Stomach (tissue), 9 donors: Measurements from ENCODE around the gene NADK. TPM values are rescaled to one million over a fixed set of nuclear protein-coding genes. Genes with fewer than 3 reads are reported as not detected.
"Not testable (repeated sequence)": the region's sequence is repeated elsewhere in the genome, so short reads cannot be mapped to it uniquely, and the experiment has no call there.

Experiments
- DNase-seq, 2 donors: peaks; one replicate each; pipeline versions ENCODE4 v3.0.0 to v3.0.0-alpha.2; 2013 to 2019
- H3K27ac ChIP-seq, 5 donors: fragments of 200-600 bp in 4 of 5; sonication (generic) in 4 of 5; one replicate each; pipeline ENCODE4 v1.5.1; 2013 to 2019; ENCODE audit warnings: mild to moderate bottlenecking in 1 of 5, moderate library complexity in 1 of 5
- H3K27me3 ChIP-seq, 3 donors: fragments of 200-600 bp; sonication (generic); one replicate each; pipeline ENCODE4 v1.5.1; 2017 to 2019; ENCODE audit warnings: mixed run types in 1 of 3
- H3K36me3 ChIP-seq, 4 donors: fragments of 200-600 bp; sonication (generic); 1 replicate in 3 of 4; 2 replicates in 1 of 4; pipeline ENCODE4 v1.5.1; 2016 to 2019
- H3K4me1 ChIP-seq, 4 donors: fragments of 200-600 bp; sonication (generic); one replicate each; pipeline ENCODE4 v1.5.1; 2016 to 2019
- H3K4me3 ChIP-seq, 4 donors: fragments of 200-600 bp; sonication (generic) in 3 of 4; one replicate each; pipeline ENCODE4 v1.5.1; 2016 to 2019; ENCODE audit warnings: mild to moderate bottlenecking in 1 of 4
- H3K9me3 ChIP-seq, 4 donors: fragments of 200-600 bp; sonication (generic); one replicate each; pipeline ENCODE4 v1.5.1; 2016 to 2019
- EP300 ChIP-seq: sonication (generic); formaldehyde crosslinking; IDR thresholded peaks from one replicate; pipeline ENCODE4 v1.6.1; 2017; ENCODE audit warnings: antibody characterized with exemption
- POLR2A ChIP-seq, 4 donors: fragments of 450-650 bp; IDR thresholded peaks; one replicate each; pipeline ENCODE4 v1.6.1; 2016; ENCODE audit warnings: antibody characterized with exemption in 4 of 4, control low read depth in 2 of 4, mild to moderate bottlenecking in 1 of 4, moderate library complexity in 1 of 4
- POLR2AphosphoS5 ChIP-seq, 3 donors: sonication (generic); formaldehyde crosslinking; IDR thresholded peaks; one replicate each; pipeline ENCODE4 v1.6.1; 2016; ENCODE audit warnings: antibody characterized with exemption in 3 of 3
- WGBS, 5 donors: extraction: QIAGEN DNeasy Blood & Tissue Kit in 3 of 5; methylation state at CpG; one replicate each; pipeline versions ENCODE4 v1.1.5 to v1.1.7; 2013 to 2018; 5-methylcytosine and 5-hydroxymethylcytosine counted together
- intact Hi-C: fragments of 100-400 bp; cut with DNase I; formaldehyde crosslinking; loops from one replicate; pipeline ENCODE4 v1.15.1; 2023; ENCODE audit warnings: low total_unique reads
- polyA plus RNA-seq, 3 donors: library from polyadenylated mRNA; stranded (reverse); fragments of 200-250 nt; gene quantifications; one replicate each; pipeline ENCODE4 v1.2.3, GENCODE V29; 2013
- total RNA-seq, 5 donors: library from RNA; depleted of rRNA; stranded (reverse); fragments of >200 nt; gene quantifications; one replicate each; pipeline versions ENCODE4 v1.1.0 to v1.2.3, GENCODE V29; 2014 to 2016
- TF ChIP-seq, protein P1 (sequence below), 7 experiments: fragments of 450-650 bp in 4 of 7; fragments of 200-600 bp in 3 of 7; sonication (generic) in 3 of 7; IDR thresholded peaks; one replicate each; pipeline ENCODE4 v1.5.1; 2016 to 2019; ENCODE audit warnings: antibody characterized with exemption in 7 of 7, control low read depth in 2 of 7, mild to moderate bottlenecking in 1 of 7
- donor health status: healthy with polysubstance abuse.
- donor health status: Bipolar disorder and iron deficiency.
- donor health status: healthy.

The NADK gene
- total and polyA plus RNA-seq, 8 donors, result 38.6 to 202 (median 71.4) TPM

DNA sequence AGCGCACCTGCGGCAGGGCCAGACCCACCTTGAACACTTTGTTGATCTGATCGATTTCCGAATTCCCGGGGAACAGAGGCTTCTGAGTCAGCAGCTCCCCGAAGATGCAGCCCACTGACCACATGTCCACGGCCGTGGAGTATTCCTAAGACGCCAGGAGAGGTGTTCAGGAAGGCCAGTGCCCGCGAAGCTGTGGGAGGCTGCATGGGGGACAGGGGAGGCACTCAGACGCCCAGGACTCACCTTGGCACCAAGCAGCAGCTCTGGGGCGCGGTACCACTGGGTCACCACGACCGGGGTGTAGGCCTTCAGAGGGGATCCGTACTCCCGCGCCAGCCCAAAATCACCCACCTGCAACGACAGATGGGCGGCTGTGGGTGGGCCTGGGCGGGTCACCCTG lies 74.5 kb downstream of the NADK start:
- H3K9me3 ChIP-seq, result no peaks in the 10 kb centered on the region
- H3K4me1 ChIP-seq, result no peaks in the 10 kb centered on the region
- WGBS, 5 donors, result 91 to 95% (median 91%) methylated on average over 15 to 22 of the region's 22 CpGs
- intact Hi-C loops, result no loop called here
- H3K4me3 ChIP-seq, result no peak overlapping the region
- H3K36me3 ChIP-seq, result peaks cover 10 to 41% (median 39%) of the 10 kb centered on the region in 4 donors
- DNase-seq, result no peak
- H3K27ac ChIP-seq, result no peak overlapping the region
- TF ChIP-seq, protein P1, sequence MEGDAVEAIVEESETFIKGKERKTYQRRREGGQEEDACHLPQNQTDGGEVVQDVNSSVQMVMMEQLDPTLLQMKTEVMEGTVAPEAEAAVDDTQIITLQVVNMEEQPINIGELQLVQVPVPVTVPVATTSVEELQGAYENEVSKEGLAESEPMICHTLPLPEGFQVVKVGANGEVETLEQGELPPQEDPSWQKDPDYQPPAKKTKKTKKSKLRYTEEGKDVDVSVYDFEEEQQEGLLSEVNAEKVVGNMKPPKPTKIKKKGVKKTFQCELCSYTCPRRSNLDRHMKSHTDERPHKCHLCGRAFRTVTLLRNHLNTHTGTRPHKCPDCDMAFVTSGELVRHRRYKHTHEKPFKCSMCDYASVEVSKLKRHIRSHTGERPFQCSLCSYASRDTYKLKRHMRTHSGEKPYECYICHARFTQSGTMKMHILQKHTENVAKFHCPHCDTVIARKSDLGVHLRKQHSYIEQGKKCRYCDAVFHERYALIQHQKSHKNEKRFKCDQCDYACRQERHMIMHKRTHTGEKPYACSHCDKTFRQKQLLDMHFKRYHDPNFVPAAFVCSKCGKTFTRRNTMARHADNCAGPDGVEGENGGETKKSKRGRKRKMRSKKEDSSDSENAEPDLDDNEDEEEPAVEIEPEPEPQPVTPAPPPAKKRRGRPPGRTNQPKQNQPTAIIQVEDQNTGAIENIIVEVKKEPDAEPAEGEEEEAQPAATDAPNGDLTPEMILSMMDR (IDR thresholded peaks at IDR 0.05), result no peak
- TF ChIP-seq POLR2A (IDR thresholded peaks at IDR 0.05) (no peak), POLR2AphosphoS5 (IDR thresholded peaks at IDR 0.05) (no peak), EP300 (no peak)
- no peaks in the 10 kb centered on the region for H3K27me3 ChIP-seq

- H3K27ac ChIP-seq, H3K27me3 ChIP-seq, H3K4me1 ChIP-seq, H3K4me3 ChIP-seq, intact Hi-C loops, DNase-seq, H3K9me3 ChIP-seq: not testable (repeated sequence)
- peaks cover 10 to 32% (median 29%) of the 10 kb centered on the region in 4 donors for H3K36me3 ChIP-seq
- WGBS, 5 donors, result 61 to 84% (median 78%) methylated on average over 3 to 12 of the region's 18 CpGs
Observed at GRCh38 chr1:1702506-1702905, 75.8 kb downstream of the NADK start.

Other genes starting within 250 kb of the NADK start
- gene TMEM240, start 237.8 kb downstream of the NADK start, total RNA-seq, result 10 to 100 TPM in 1 of 5 donors, 1 to 10 TPM in 1, not detected in 3; 3.5 to 10.3 TPM
- gene TMEM240, start 237.8 kb downstream of the NADK start, polyA plus RNA-seq, result 1 to 10 TPM; 1.8 to 4.5 (median 2.8) TPM
- 100 to 1,000 TPM in 1 of 5 donors, 10 to 100 TPM in 4; 45.7 to 215 (median 85.9) TPM for gene SSU72, start 203.6 kb downstream of the NADK start, total RNA-seq
- gene SSU72, start 203.6 kb downstream of the NADK start, polyA plus RNA-seq, result 100 to 1,000 TPM in 2 of 3 donors, 10 to 100 TPM in 1; 85.0 to 135 (median 108) TPM
- 10 to 100 TPM in 1 of 5 donors, under 1 TPM in 1, not detected in 3; 0.29 to 20.0 TPM for gene FNDC10, start 178.3 kb downstream of the NADK start, total RNA-seq
- 1 to 10 TPM; 2.1 to 5.1 (median 4.0) TPM for gene FNDC10, start 178.3 kb downstream of the NADK start, polyA plus RNA-seq
- 100 to 1,000 TPM in 3 of 5 donors, 10 to 100 TPM in 2; 21.5 to 871 (median 193) TPM for gene MIB2, start 163.0 kb downstream of the NADK start, total RNA-seq
- gene MIB2, start 163.0 kb downstream of the NADK start, polyA plus RNA-seq, result 100 to 1,000 TPM; 124 to 139 (median 136) TPM
- 100 to 1,000 TPM in 1 of 5 donors, 10 to 100 TPM in 4; 15.1 to 111 (median 19.3) TPM for gene MMP23B, start 146.3 kb downstream of the NADK start, total RNA-seq
- gene MMP23B, start 146.3 kb downstream of the NADK start, polyA plus RNA-seq, result 10 to 100 TPM in 2 of 3 donors, 1 to 10 TPM in 1; 5.5 to 16.2 (median 12.7) TPM
- gene CDK11B, start 119.5 kb downstream of the NADK start, total RNA-seq, result 10 to 100 TPM in 4 of 5 donors, 1 to 10 TPM in 1; 9.0 to 62.6 (median 29.3) TPM
- gene CDK11B, start 119.5 kb downstream of the NADK start, polyA plus RNA-seq, result 10 to 100 TPM; 21.6 to 37.4 (median 27.9) TPM
- 100 to 1,000 TPM in 1 of 5 donors, 10 to 100 TPM in 4; 16.9 to 105 (median 64.5) TPM for gene SLC35E2B, start 85.7 kb downstream of the NADK start, total RNA-seq
- gene SLC35E2B, start 85.7 kb downstream of the NADK start, polyA plus RNA-seq, result 10 to 100 TPM; 11.2 to 16.7 (median 11.3) TPM
- 100 to 1,000 TPM in 3 of 5 donors, 10 to 100 TPM in 2; 46.1 to 233 (median 126) TPM for gene CDK11A, start 54.1 kb downstream of the NADK start, total RNA-seq
- gene CDK11A, start 54.1 kb downstream of the NADK start, polyA plus RNA-seq, result 10 to 100 TPM; 27.3 to 68.7 (median 31.6) TPM
- gene GNB1, start 112.6 kb upstream of the NADK start, total RNA-seq, result 100 to 1,000 TPM in 4 of 5 donors, 10 to 100 TPM in 1; 49.6 to 195 (median 124) TPM
- 100 to 1,000 TPM in 2 of 3 donors, 10 to 100 TPM in 1; 66.2 to 146 (median 126) TPM for gene GNB1, start 112.6 kb upstream of the NADK start, polyA plus RNA-seq
- not detected for gene CALML6, start 136.8 kb upstream of the NADK start, total RNA-seq
- 1 to 10 TPM; 1.4 to 5.7 (median 2.6) TPM for gene CALML6, start 136.8 kb upstream of the NADK start, polyA plus RNA-seq
- gene TMEM52, start 140.8 kb upstream of the NADK start, total RNA-seq, result 1 to 10 TPM in 1 of 5 donors, not detected in 4; 9.8 TPM
- gene TMEM52, start 140.8 kb upstream of the NADK start, polyA plus RNA-seq, result 10 to 100 TPM in 1 of 3 donors, 1 to 10 TPM in 2; 5.0 to 10.4 (median 6.2) TPM
- gene CFAP74, start 225.3 kb upstream of the NADK start, total RNA-seq, result under 1 TPM in 1 of 5 donors, not detected in 4; under 0.01 TPM
- gene CFAP74, start 225.3 kb upstream of the NADK start, polyA plus RNA-seq, result not detected
- 1 to 10 TPM in 1 of 5 donors, not detected in 4; 1.5 TPM for gene GABRD, start 240.9 kb upstream of the NADK start, total RNA-seq
- gene GABRD, start 240.9 kb upstream of the NADK start, polyA plus RNA-seq, result under 1 TPM in 2 of 3 donors, not detected in 1; 0.50 to 0.95 TPM